CD4-positive, alpha-beta T cell (primary cell): Measurements from ENCODE around the gene PTPRF. TPM values are rescaled to one million over a fixed set of nuclear protein-coding genes. Genes with fewer than 3 reads are reported as not detected.

Experiments
- ATAC-seq: fragments of 200-7000 bp; cut with Tn5 transposase; one replicate; pipeline ENCODE4 v1.10.0; 2022; ENCODE audit warnings: mild to moderate bottlenecking; ENCODE audit not compliant: poor library complexity
- CTCF ChIA-PET: fragments of 350-600 bp; sonication (Branson Sonifier 250); formaldehyde crosslinking; loops from one replicate; lab custom pipeline; 2021; ENCODE audit warnings: antibody characterized with exemption, inconsistent platforms; lab: Charles Lee
- POLR2A ChIA-PET: fragments of 350-600 bp; sonication (Branson Sonifier 250); formaldehyde crosslinking; loops from one replicate; lab custom pipeline; 2021; ENCODE audit warnings: antibody characterized with exemption, inconsistent platforms; lab: Charles Lee
- DNase-seq, 14 experiments: peaks; one replicate each; pipeline ENCODE4 v3.0.0-alpha.2; 2013 to 2020; ENCODE audit warnings: mixed read lengths in 2 of 14
- H3K27ac ChIP-seq, 2 donors: one replicate each; pipeline versions ENCODE4 v1.5.1 to v1.7.0; 2013; ENCODE audit warnings: low read length in 2 of 2, low read depth in 1 of 2, mild to moderate bottlenecking in 1 of 2
- H3K27me3 ChIP-seq, 2 experiments: 1 replicate in 1 of 2; 2 replicates in 1 of 2; pipeline versions ENCODE4 v1.6.1 to v1.7.0; 2013; ENCODE audit warnings: low read length in 2 of 2, control low read depth in 1 of 2, mild to moderate bottlenecking in 1 of 2, moderate library complexity in 1 of 2; ENCODE audit not compliant: insufficient read depth in 2 of 2, control insufficient read depth in 1 of 2
- H3K36me3 ChIP-seq: one replicate; pipeline ENCODE4 v1.6.1; 2013; ENCODE audit warnings: low read length, control low read depth; ENCODE audit not compliant: insufficient read depth
- H3K4me1 ChIP-seq: one replicate; pipeline ENCODE4 v1.6.1; 2013; ENCODE audit warnings: low read length, control low read depth; ENCODE audit not compliant: insufficient read depth
- H3K4me3 ChIP-seq: one replicate; pipeline ENCODE4 v1.5.1; 2013; ENCODE audit warnings: mild to moderate bottlenecking, low read length, moderate library complexity
- H3K9me3 ChIP-seq, 2 experiments: 1 replicate in 1 of 2; 2 replicates in 1 of 2; pipeline versions ENCODE4 v1.6.1 to v1.7.0; 2013; ENCODE audit warnings: low read length in 2 of 2, mild to moderate bottlenecking in 2 of 2, control low read depth in 1 of 2, moderate library complexity in 1 of 2; ENCODE audit not compliant: control insufficient read depth in 1 of 2, insufficient read depth in 1 of 2
- H3K27ac Mint-ChIP-seq: one replicate; pipeline ENCODE4 v1.8.0; 2020; ENCODE audit warnings: mixed read lengths
- H3K27me3 Mint-ChIP-seq: one replicate; pipeline ENCODE4 v1.8.0; 2021; ENCODE audit warnings: mixed read lengths
- H3K36me3 Mint-ChIP-seq: one replicate; pipeline ENCODE4 v1.8.0; 2021; ENCODE audit warnings: low read depth, mixed read lengths
- H3K4me1 Mint-ChIP-seq: one replicate; pipeline ENCODE4 v1.8.0; 2021; ENCODE audit warnings: low read depth, mixed read lengths
- H3K4me3 Mint-ChIP-seq: one replicate; pipeline ENCODE4 v1.8.0; 2020; ENCODE audit warnings: mild to moderate bottlenecking, mixed read lengths
- H3K9me3 Mint-ChIP-seq: one replicate; pipeline ENCODE4 v1.8.0; 2020; ENCODE audit warnings: mixed read lengths
- CTCF ChIP-seq: fragments of 200-600 bp; IDR thresholded peaks from one replicate; pipeline ENCODE4 v1.8.0; 2022; ENCODE audit warnings: antibody characterized with exemption, mild to moderate bottlenecking
- intact Hi-C, 2 experiments: fragments of 100-400 bp; cut with DNase I in 1 of 2; cut with micrococcal nuclease in 1 of 2; formaldehyde crosslinking; loops; one replicate each; pipeline versions ENCODE4 v1.15.1 to v1.9.0; 2023 to 2025; cut with DNase I, micrococcal nuclease
- total RNA-seq, 174 experiments: library from RNA in 2 of 174; stranded (reverse) in 2 of 174; gene quantifications; one replicate each; pipeline ENCODE4 v1.2.3 and lab custom pipeline; 2021 to 2026

Gene PTPRF
- total RNA-seq, 2 experiments from 2014 or later = 0.14 TPM

GRCh38 chr1:43619996-43620920 is 89.6 kb downstream of the PTPRF start:
- POLR2A ChIA-PET = no interaction called here
- Mint-ChIP-seq H3K36me3 (no peaks in the 10 kb centered on the region), H3K27me3 (no peaks in the 10 kb centered on the region), H3K9me3 (no peaks in the 10 kb centered on the region), H3K4me1 (no peaks in the 10 kb centered on the region), H3K27ac (no peak overlapping the region), H3K4me3 (no peak overlapping the region)
- Histone ChIP-seq H3K27me3 (no peaks in the 10 kb centered on the region), H3K4me3 (no peak overlapping the region), H3K4me1 (no peaks in the 10 kb centered on the region), H3K27ac (no peak overlapping the region), H3K36me3 (no peaks in the 10 kb centered on the region), H3K9me3 (no peaks in the 10 kb centered on the region)
- ATAC-seq = no peak
- CTCF ChIA-PET = no interaction called here
- no peak for TF ChIP-seq CTCF
- intact Hi-C loops = no loop called here
- no peak for DNase-seq

- Histone ChIP-seq H3K36me3 (no peaks in the 10 kb centered on the region), H3K4me3 (no peak overlapping the region), H3K4me1 (no peaks in the 10 kb centered on the region), H3K27me3 (no peaks in the 10 kb centered on the region), H3K27ac (no peak overlapping the region), H3K9me3 (no peaks in the 10 kb centered on the region)
- no peak for TF ChIP-seq CTCF
- ATAC-seq (no peak), DNase-seq (no peak)
- Mint-ChIP-seq H3K4me3 (no peak overlapping the region), H3K36me3 (no peaks in the 10 kb centered on the region), H3K4me1 (no peaks in the 10 kb centered on the region), H3K27ac (no peak overlapping the region), H3K27me3 (no peaks in the 10 kb centered on the region), H3K9me3 (no peaks in the 10 kb centered on the region)
- intact Hi-C loops = no loop called here
- ChIA-PET POLR2A (no interaction called here), CTCF (no interaction called here)
Measured at GRCh38 chr1:43620956-43621355, 90.3 kb downstream of the PTPRF start.

GRCh38 chr1:43621386-43621785 is 90.7 kb downstream of the PTPRF start:
- H3K36me3 Mint-ChIP-seq = no peaks in the 10 kb centered on the region
- ChIA-PET POLR2A (no interaction called here), CTCF (no interaction called here)
- H3K36me3 ChIP-seq = no peaks in the 10 kb centered on the region
- no peaks in the 10 kb centered on the region for H3K27me3 ChIP-seq
- TF ChIP-seq CTCF = no peak
- H3K4me1 Mint-ChIP-seq = no peaks in the 10 kb centered on the region
- H3K27me3 Mint-ChIP-seq = no peaks in the 10 kb centered on the region
- intact Hi-C loops = no loop called here
- H3K4me3 Mint-ChIP-seq = no peak overlapping the region
- no peak overlapping the region for H3K27ac ChIP-seq
- H3K4me1 ChIP-seq = no peaks in the 10 kb centered on the region
- H3K4me3 ChIP-seq = no peak overlapping the region
- no peak overlapping the region for H3K27ac Mint-ChIP-seq
- no peaks in the 10 kb centered on the region for H3K9me3 Mint-ChIP-seq
- H3K9me3 ChIP-seq = no peaks in the 10 kb centered on the region
- ATAC-seq = no peak
- DNase-seq = no peak
